K562 (cell line): ENCODE results near the gene HOXC5. TPM values are rescaled to one million over a fixed set of nuclear protein-coding genes. Genes with fewer than 3 reads are reported as not detected.
A peak's percentile ranks its signal among the peaks of the same experiment; 100 is the strongest.

ENCODE experiments used
- BHLHE40 ChIP-seq: IDR thresholded peaks from 2 replicates; pipeline ENCODE4 v1.6.1; 2011; ENCODE audit warnings: low read length, improper control_type of control experiment
- CBFB ChIP-seq: sonication (generic); formaldehyde crosslinking; IDR thresholded peaks from 2 replicates; pipeline ENCODE4 v1.4.0; 2020; ENCODE audit warnings: mild to moderate bottlenecking, missing genetic modification reagents
- CTCF ChIP-seq, 3 experiments: IDR thresholded peaks in 2 of 3; conservative IDR thresholded peaks in 1 of 3; 2 replicates each; pipeline ENCODE4 v1.5.1; 2011 to 2012; ENCODE audit warnings: low read length in 3 of 3, mild to moderate bottlenecking in 3 of 3, control low read depth in 2 of 3, improper control_type of control experiment in 1 of 3, inconsistent platforms in 1 of 3, low read depth in 1 of 3, mixed read lengths in 1 of 3, moderate library complexity in 1 of 3; ENCODE audit not compliant: insufficient read depth in 2 of 3
- ETS2 ChIP-seq: IDR thresholded peaks from 2 replicates; pipeline ENCODE4 v1.6.1; 2016; ENCODE audit warnings: borderline replicate concordance, missing genetic modification characterization, mild to moderate bottlenecking, moderate library complexity, missing compliant biosample characterization; ENCODE audit not compliant: poor library complexity, severe bottlenecking
- FOSL1 ChIP-seq: fragments of 200-800 bp; sonication (Bioruptor generic); conservative IDR thresholded peaks from 2 replicates; pipeline ENCODE4 v1.6.1; 2016; ENCODE audit warnings: missing genetic modification characterization, missing compliant biosample characterization
- HDAC2 ChIP-seq: fragments of 450-650 bp; IDR thresholded peaks from 2 replicates; pipeline ENCODE4 v1.6.1; 2016; ENCODE audit warnings: mild to moderate bottlenecking
- LARP7 ChIP-seq: fragments of 450-650 bp; IDR thresholded peaks from 2 replicates; pipeline ENCODE4 v1.6.1; 2016
- MCM5 ChIP-seq: fragments of 450-650 bp; IDR thresholded peaks from 2 replicates; pipeline ENCODE4 v1.6.1; 2016; ENCODE audit warnings: low read depth
- MED1 ChIP-seq: sonication (generic); formaldehyde crosslinking; IDR thresholded peaks from 2 replicates; pipeline ENCODE4 v1.8.1; 2023; ENCODE audit warnings: missing genetic modification reagents, borderline replicate concordance
- MTA3 ChIP-seq: fragments of 450-650 bp; formaldehyde crosslinking; IDR thresholded peaks from 2 replicates; pipeline ENCODE4 v1.6.1; 2017; ENCODE audit warnings: mild to moderate bottlenecking, borderline replicate concordance
- MYBL2 ChIP-seq, 2 experiments: fragments of 450-650 bp in 1 of 2; sonication (generic) in 1 of 2; formaldehyde crosslinking in 1 of 2; IDR thresholded peaks; 2 replicates each; pipeline versions ENCODE4 v1.6.1 to v1.8.1; 2017 to 2022; ENCODE audit warnings: borderline replicate concordance in 1 of 2, inconsistent platforms in 1 of 2, low read depth in 1 of 2, mild to moderate bottlenecking in 1 of 2, missing genetic modification reagents in 1 of 2, moderate library complexity in 1 of 2
- NFIX ChIP-seq: fragments of 250-450 bp; sonication (Bioruptor Pico); IDR thresholded peaks from 2 replicates; pipeline ENCODE4 v1.4.0; 2020; ENCODE audit warnings: low read depth, mild to moderate bottlenecking, moderate library complexity
- NFXL1 ChIP-seq: fragments of 450-650 bp; formaldehyde crosslinking; IDR thresholded peaks from 2 replicates; pipeline ENCODE4 v1.4.0; 2021; ENCODE audit warnings: mild to moderate bottlenecking
- NR4A1 ChIP-seq, 2 experiments: fragments of 250-450 bp in 1 of 2; fragments of 450-650 bp in 1 of 2; sonication (Bioruptor Pico) in 1 of 2; IDR thresholded peaks; 2 replicates each; pipeline versions ENCODE4 v1.4.0 to v1.6.1; 2016 to 2020; ENCODE audit warnings: mild to moderate bottlenecking in 2 of 2, missing compliant biosample characterization in 1 of 2, missing genetic modification characterization in 1 of 2, moderate library complexity in 1 of 2
- RHOXF2B ChIP-seq: fragments of 250-450 bp; sonication (Bioruptor Pico); conservative IDR thresholded peaks from 2 replicates; pipeline ENCODE4 v1.5.1; 2021
- SRF ChIP-seq, 2 experiments: fragments of 250-450, 450-650 bp in 1 of 2; sonication (Bioruptor Pico) in 1 of 2; sonication (generic) in 1 of 2; formaldehyde crosslinking; IDR thresholded peaks; 2 replicates each; pipeline versions ENCODE4 v1.5.0 to v1.5.1; 2020 to 2022; ENCODE audit warnings: mild to moderate bottlenecking in 1 of 2, missing genetic modification reagents in 1 of 2
- WHSC1 ChIP-seq: IDR thresholded peaks from one replicate; pipeline ENCODE4 v1.6.1; 2012; ENCODE audit warnings: low read length, control low read depth, inconsistent platforms
- ZFX ChIP-seq: sonication (generic); formaldehyde crosslinking; IDR thresholded peaks from 2 replicates; pipeline ENCODE4 v1.8.0; 2022; ENCODE audit warnings: mild to moderate bottlenecking, missing genetic modification reagents, moderate library complexity
- ZNF184 ChIP-seq: sonication (generic); formaldehyde crosslinking; IDR thresholded peaks from 2 replicates; pipeline ENCODE4 v1.5.0; 2020; ENCODE audit warnings: missing genetic modification reagents
- ZNF197 ChIP-seq: fragments of 200-800 bp; sonication (Bioruptor generic); IDR thresholded peaks from 2 replicates; pipeline ENCODE4 v1.6.1; 2016; ENCODE audit warnings: low read depth, missing genetic modification characterization, missing compliant biosample characterization
- ZNF584 ChIP-seq: fragments of 200-800 bp; sonication (Bioruptor generic); IDR thresholded peaks from 2 replicates; pipeline ENCODE4 v1.6.1; 2016; ENCODE audit warnings: low read depth, mild to moderate bottlenecking, missing genetic modification characterization, missing compliant biosample characterization
- ZNF668 ChIP-seq: fragments of 250-450 bp; sonication (Bioruptor Pico); IDR thresholded peaks from 2 replicates; pipeline ENCODE4 v1.8.0; 2022; ENCODE audit warnings: mild to moderate bottlenecking, inconsistent platforms
- ZNF699 ChIP-seq: fragments of 250-450 bp; sonication (Bioruptor Pico); IDR thresholded peaks from 2 replicates; pipeline ENCODE4 v1.8.0; 2021; ENCODE audit warnings: mild to moderate bottlenecking, moderate library complexity; ENCODE audit not compliant: insufficient replicate concordance
- polyA plus RNA-seq, 8 experiments: library from polyadenylated mRNA; depleted of rRNA in 4 of 8; stranded (reverse) in 5 of 8; unstranded in 3 of 8; fragments of >200 nt; fragmentation: Nextera tagmentation in 2 of 8; fragmentation: Illumina TruSeq in 1 of 8; extraction: Ambion mirVana in 2 of 8; extraction: Trizol in 1 of 8; gene quantifications; 2 replicates each; pipeline versions ENCODE4 v1.2.1 to v1.2.3, GENCODE V29; 2011 to 2014; ENCODE audit warnings: inconsistent platforms in 1 of 8, missing spikeins in 1 of 8
- total RNA-seq, 7 experiments: library from RNA; depleted of rRNA in 6 of 7; stranded (reverse); fragments of >200 nt in 6 of 7; fragmentation: Illumina TruSeq in 2 of 7; extraction: Trizol in 2 of 7; gene quantifications; 2 replicates each; pipeline versions ENCODE4 v1.2.1 to v1.2.3, GENCODE V29; 2011 to 2021; ENCODE audit warnings: low replicate concordance in 1 of 7
- TF ChIP-seq, protein P1 (sequence below): conservative IDR thresholded peaks from 2 replicates; pipeline ENCODE4 v1.6.1; 2011; ENCODE audit warnings: low read depth, mild to moderate bottlenecking, low read length; ENCODE audit not compliant: control insufficient read depth
- TF ChIP-seq, protein P2 (sequence below): fragments of 450-650 bp; IDR thresholded peaks from 2 replicates; pipeline ENCODE4 v1.6.1; 2016

Gene HOXC5
- total and polyA plus RNA-seq, 9 of the 15 experiments (the other 6 are each of a cell fraction or from before 2014, with no cell fraction given): 0.10 to 0.44 (median 0.18) TPM; not detected in 4

DNA sequence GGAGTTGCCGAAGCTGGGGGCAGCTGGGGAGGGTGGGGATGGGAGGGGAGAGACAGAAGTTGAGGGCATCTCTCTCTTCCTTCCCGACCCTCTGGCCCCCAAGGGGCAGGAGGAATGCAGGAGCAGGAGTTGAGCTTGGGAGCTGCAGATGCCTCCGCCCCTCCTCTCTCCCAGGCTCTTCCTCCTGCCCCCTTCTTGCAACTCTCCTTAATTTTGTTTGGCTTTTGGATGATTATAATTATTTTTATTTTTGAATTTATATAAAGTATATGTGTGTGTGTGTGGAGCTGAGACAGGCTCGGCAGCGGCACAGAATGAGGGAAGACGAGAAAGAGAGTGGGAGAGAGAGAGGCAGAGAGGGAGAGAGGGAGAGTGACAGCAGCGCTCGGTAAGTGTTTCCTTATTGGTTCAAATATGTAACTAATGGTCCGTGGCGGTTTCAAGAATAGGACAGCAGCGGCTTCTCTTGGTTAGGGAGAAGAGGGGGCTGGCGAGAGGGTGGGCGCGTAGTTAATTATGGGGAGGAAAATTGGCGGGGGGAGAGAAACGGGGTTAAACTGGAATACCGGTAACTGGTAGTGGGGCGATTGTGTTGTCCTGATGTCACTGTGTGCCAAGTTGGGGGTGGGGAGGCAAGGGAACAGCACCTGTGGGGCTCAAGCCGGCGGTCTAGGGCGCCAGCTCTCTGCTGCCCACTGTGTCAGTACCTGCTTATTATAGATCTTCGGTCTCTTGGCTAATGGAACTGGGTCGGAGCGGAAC lies 15.6 kb upstream of the HOXC5 start (continued):
- TF ChIP-seq CTCF (IDR thresholded peaks at IDR 0.05 in 2 of 3, conservative IDR thresholded peaks at IDR 0.05 in 1 of 3; ENCODE audit: insufficient read depth in 2 of 3, low read depth in 1 of 3, low read length in 3 of 3) (peak in 2 of 3 experiments; percentile 4 to 15; a peak in 2 of 6 replicates), WHSC1 (no peak), ZFX (CRISPR knock-in tag) (no peak), RHOXF2B (CRISPR knock-in tag) (no peak), MYBL2 (IDR thresholded peaks at IDR 0.05; ENCODE audit: low read depth) (no peak), MYBL2 (CRISPR knock-in tag; IDR thresholded peaks at IDR 0.05; ENCODE audit: borderline replicate concordance) (no peak), ZNF184 (CRISPR knock-in tag) (no peak), ZNF699 (CRISPR knock-in tag) (no peak), NFIX (no peak), ETS2 (tag) (no peak), SRF (CRISPR knock-in tag; IDR thresholded peaks at IDR 0.05) (no peak), ZNF584 (CRISPR knock-in tag) (no peak), ZNF668 (CRISPR knock-in tag) (no peak), NR4A1 (CRISPR knock-in tag; IDR thresholded peaks at IDR 0.05) (no peak), NR4A1 (tag; IDR thresholded peaks at IDR 0.05) (no peak), HDAC2 (no peak), ZNF197 (CRISPR knock-in tag) (no peak), CBFB (CRISPR knock-in tag) (no peak), NFXL1 (no peak), MCM5 (no peak), MTA3 (peak; percentile 26; the same call in 1 of the 2 replicates), BHLHE40 (no peak), FOSL1 (tag) (no peak), LARP7 (no peak), MED1 (CRISPR knock-in tag) (no peak)
- TF ChIP-seq, protein P1, sequence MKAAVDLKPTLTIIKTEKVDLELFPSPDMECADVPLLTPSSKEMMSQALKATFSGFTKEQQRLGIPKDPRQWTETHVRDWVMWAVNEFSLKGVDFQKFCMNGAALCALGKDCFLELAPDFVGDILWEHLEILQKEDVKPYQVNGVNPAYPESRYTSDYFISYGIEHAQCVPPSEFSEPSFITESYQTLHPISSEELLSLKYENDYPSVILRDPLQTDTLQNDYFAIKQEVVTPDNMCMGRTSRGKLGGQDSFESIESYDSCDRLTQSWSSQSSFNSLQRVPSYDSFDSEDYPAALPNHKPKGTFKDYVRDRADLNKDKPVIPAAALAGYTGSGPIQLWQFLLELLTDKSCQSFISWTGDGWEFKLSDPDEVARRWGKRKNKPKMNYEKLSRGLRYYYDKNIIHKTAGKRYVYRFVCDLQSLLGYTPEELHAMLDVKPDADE: no peak
- TF ChIP-seq, protein P2, sequence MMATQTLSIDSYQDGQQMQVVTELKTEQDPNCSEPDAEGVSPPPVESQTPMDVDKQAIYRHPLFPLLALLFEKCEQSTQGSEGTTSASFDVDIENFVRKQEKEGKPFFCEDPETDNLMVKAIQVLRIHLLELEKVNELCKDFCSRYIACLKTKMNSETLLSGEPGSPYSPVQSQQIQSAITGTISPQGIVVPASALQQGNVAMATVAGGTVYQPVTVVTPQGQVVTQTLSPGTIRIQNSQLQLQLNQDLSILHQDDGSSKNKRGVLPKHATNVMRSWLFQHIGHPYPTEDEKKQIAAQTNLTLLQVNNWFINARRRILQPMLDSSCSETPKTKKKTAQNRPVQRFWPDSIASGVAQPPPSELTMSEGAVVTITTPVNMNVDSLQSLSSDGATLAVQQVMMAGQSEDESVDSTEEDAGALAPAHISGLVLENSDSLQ: peak; percentile 89
